CD14-positive monocyte (primary cell): ENCODE data around the gene PNLIP. TPM values are rescaled to one million over a fixed set of nuclear protein-coding genes. Genes with fewer than 3 reads are reported as not detected.

Source experiments
- DNase-seq, 3 donors: peaks; one replicate each; pipeline ENCODE4 v3.0.0-alpha.2; 2011 to 2022
- H2AFZ ChIP-seq: 2 replicates; pipeline ENCODE4 v1.6.0; 2012; ENCODE audit warnings: mild to moderate bottlenecking, low read depth, low read length, inconsistent platforms; ENCODE audit not compliant: insufficient read depth, poor library complexity, severe bottlenecking
- H3K27ac ChIP-seq, 2 donors: 1 replicate in 1 of 2; 2 replicates in 1 of 2; pipeline ENCODE4 v1.5.1; 2012 to 2013; ENCODE audit warnings: low read length in 2 of 2, control low read depth in 1 of 2, inconsistent platforms in 1 of 2, low read depth in 1 of 2, mild to moderate bottlenecking in 1 of 2
- H3K27me3 ChIP-seq, 2 donors: one replicate each; pipeline versions ENCODE4 v1.6.0 to v1.6.1; 2011 to 2013; ENCODE audit warnings: low read length in 2 of 2; ENCODE audit not compliant: control insufficient read depth in 2 of 2, insufficient read depth in 2 of 2
- H3K36me3 ChIP-seq, 2 donors: replicated peaks in 1 of 2; 1 replicate in 1 of 2; 2 replicates in 1 of 2; pipeline versions ENCODE4 v1.5.1 to v1.6.1; 2012 to 2013; ENCODE audit warnings: low read length in 2 of 2, control low read depth in 1 of 2, inconsistent platforms in 1 of 2, mild to moderate bottlenecking in 1 of 2; ENCODE audit not compliant: insufficient read depth in 2 of 2, control insufficient read depth in 1 of 2
- H3K4me1 ChIP-seq, 2 donors: 1 replicate in 1 of 2; 2 replicates in 1 of 2; pipeline versions ENCODE4 v1.5.1 to v1.6.1; 2012 to 2013; ENCODE audit warnings: low read length in 2 of 2, control low read depth in 1 of 2, inconsistent platforms in 1 of 2, mild to moderate bottlenecking in 1 of 2, moderate library complexity in 1 of 2; ENCODE audit not compliant: insufficient read depth in 2 of 2, control insufficient read depth in 1 of 2
- H3K4me2 ChIP-seq: replicated peaks from 2 replicates; pipeline ENCODE3; 2012; ENCODE audit warnings: low read length, moderate library complexity, mild to moderate bottlenecking; ENCODE audit not compliant: poor library complexity, severe bottlenecking; ENCODE audit errors: extremely low read depth
- H3K4me3 ChIP-seq, 3 experiments: fragments of 200-600 bp in 1 of 3; sonication (generic) in 1 of 3; replicated peaks in 1 of 3; 1 replicate in 2 of 3; 2 replicates in 1 of 3; pipeline ENCODE4 v1.5.1; 2011 to 2013; ENCODE audit warnings: low read length in 3 of 3, mild to moderate bottlenecking in 3 of 3, control low read depth in 2 of 3, low read depth in 2 of 3, inconsistent platforms in 1 of 3, moderate library complexity in 1 of 3
- H3K79me2 ChIP-seq: 2 replicates; pipeline ENCODE4 v1.6.0; 2012; ENCODE audit warnings: mild to moderate bottlenecking, control low read depth, inconsistent platforms, low read length, moderate library complexity; ENCODE audit not compliant: insufficient read depth
- H3K9ac ChIP-seq: 2 replicates; pipeline ENCODE4 v1.6.0; 2017; ENCODE audit warnings: low read length, mild to moderate bottlenecking; ENCODE audit not compliant: insufficient read depth, poor library complexity, severe bottlenecking
- H3K9me3 ChIP-seq, 2 donors: replicated peaks in 1 of 2; 1 replicate in 1 of 2; 2 replicates in 1 of 2; pipeline versions ENCODE4 v1.5.1 to v1.6.1; 2012 to 2013; ENCODE audit warnings: low read length in 2 of 2, control low read depth in 1 of 2; ENCODE audit not compliant: control insufficient read depth in 1 of 2, insufficient read depth in 1 of 2
- H4K20me1 ChIP-seq: 2 replicates; pipeline ENCODE4 v1.6.0; 2012; ENCODE audit warnings: mild to moderate bottlenecking, low read length, control low read depth, moderate library complexity; ENCODE audit not compliant: insufficient read depth
- H3K27ac Mint-ChIP-seq, 7 donors: one replicate each; pipeline ENCODE4 v1.8.0; 2020; ENCODE audit warnings: mild to moderate bottlenecking in 7 of 7, mixed read lengths in 7 of 7, moderate library complexity in 6 of 7, inconsistent platforms in 2 of 7
- H3K27me3 Mint-ChIP-seq, 3 donors: one replicate each; pipeline ENCODE4 v1.8.0; 2021 to 2022; ENCODE audit warnings: low read depth in 3 of 3, mild to moderate bottlenecking in 3 of 3, mixed read lengths in 3 of 3, moderate library complexity in 3 of 3, inconsistent platforms in 1 of 3
- H3K36me3 Mint-ChIP-seq, 2 donors: one replicate each; pipeline ENCODE4 v1.8.0; 2020; ENCODE audit warnings: mixed read lengths in 2 of 2, inconsistent platforms in 1 of 2, mild to moderate bottlenecking in 1 of 2
- H3K4me1 Mint-ChIP-seq: one replicate; pipeline ENCODE4 v1.8.0; 2020; ENCODE audit warnings: mild to moderate bottlenecking, mixed read lengths
- H3K4me3 Mint-ChIP-seq, 2 donors: one replicate each; pipeline ENCODE4 v1.8.0; 2020; ENCODE audit warnings: mild to moderate bottlenecking in 2 of 2, mixed read lengths in 2 of 2, moderate library complexity in 1 of 2
- H3K9me3 Mint-ChIP-seq, 7 donors: one replicate each; pipeline ENCODE4 v1.8.0; 2020 to 2022; ENCODE audit warnings: mixed read lengths in 7 of 7, mild to moderate bottlenecking in 6 of 7, moderate library complexity in 6 of 7, inconsistent platforms in 2 of 7
- CTCF ChIP-seq: fragments of 200-600 bp; IDR thresholded peaks from one replicate; pipeline ENCODE4 v1.8.0; 2022; ENCODE audit warnings: antibody characterized with exemption, mild to moderate bottlenecking
- WGBS: methylation state at CpG from one replicate; pipeline ENCODE4 v1.1.5; 2013; ENCODE audit warnings: missing lambda C conversion rate; ENCODE audit not compliant: insufficient coverage; 5-methylcytosine and 5-hydroxymethylcytosine counted together
- intact Hi-C, 2 donors: fragments of 100-400 bp; cut with micrococcal nuclease; formaldehyde crosslinking; loops; one replicate each; pipeline versions ENCODE4 v1.15.0 to v1.15.1; 2023
- polyA plus RNA-seq, 3 donors: library from polyadenylated mRNA; depleted of rRNA in 1 of 3; unstranded in 2 of 3; stranded (reverse) in 1 of 3; fragments of 300-500 nt in 2 of 3; fragments of >200 nt in 1 of 3; fragmentation: Illumina TruSeq in 2 of 3; gene quantifications; 1 replicate in 2 of 3; 2 replicates in 1 of 3; pipeline ENCODE4 v1.2.3, GENCODE V29; 2012 to 2021

Gene PNLIP
- polyA plus RNA-seq, 3 donors = not detected

GRCh38 chr10:116548301-116548700 is 2.6 kb downstream of the PNLIP start:
- Histone ChIP-seq H3K79me2 (no peaks in the 10 kb centered on the region), H3K27me3 (no peaks in the 10 kb centered on the region), H4K20me1 (no peaks in the 10 kb centered on the region), H3K27ac (no peak overlapping the region), H3K9ac (no peak overlapping the region), H3K4me3 (no peak overlapping the region), H3K4me2 (no peak overlapping the region), H3K4me1 (no peaks in the 10 kb centered on the region), H3K36me3 (no peaks in the 10 kb centered on the region), H3K9me3 (no peaks in the 10 kb centered on the region), H2AFZ (no peak overlapping the region)
- H3K9me3 Mint-ChIP-seq = peaks cover 0 to 5% (median 0%) of the 10 kb centered on the region in 7 donors
- no peaks in the 10 kb centered on the region for H3K36me3 Mint-ChIP-seq
- no peak for TF ChIP-seq CTCF
- no peak overlapping the region for H3K27ac Mint-ChIP-seq
- peaks cover 0 to 2% (median 0%) of the 10 kb centered on the region in 3 donors for H3K27me3 Mint-ChIP-seq
- intact Hi-C loops = no loop called here
- DNase-seq = no peak
- no peak overlapping the region for H3K4me3 Mint-ChIP-seq
- 91% methylated on average over 4 of the region's 5 CpGs for WGBS
- no peaks in the 10 kb centered on the region for H3K4me1 Mint-ChIP-seq

GRCh38 chr10:116553378-116553980 is 7.7 kb downstream of the PNLIP start:
- no peaks in the 10 kb centered on the region for H3K4me1 Mint-ChIP-seq
- no peaks in the 10 kb centered on the region for H3K36me3 Mint-ChIP-seq
- no peak overlapping the region for H3K4me3 ChIP-seq

More at GRCh38 chr10:116553378-116553980, 7.7 kb downstream of the PNLIP start:
- H4K20me1 ChIP-seq = no peaks in the 10 kb centered on the region
- Mint-ChIP-seq H3K4me3 (no peak overlapping the region), H3K27ac (no peak overlapping the region), H3K27me3 (no peaks in the 10 kb centered on the region), H3K9me3 (peaks cover 0 to 3% (median 0%) of the 10 kb centered on the region in 7 donors)
- H3K36me3 ChIP-seq = no peaks in the 10 kb centered on the region
- no peaks in the 10 kb centered on the region for H3K9me3 ChIP-seq
- no peak for DNase-seq
- H3K27ac ChIP-seq = no peak overlapping the region
- H2AFZ ChIP-seq = no peak overlapping the region
- H3K27me3 ChIP-seq = no peaks in the 10 kb centered on the region
- 91% methylated on average over 8 of the region's 13 CpGs for WGBS
- H3K9ac ChIP-seq = no peak overlapping the region
- no peak overlapping the region for H3K4me2 ChIP-seq
- intact Hi-C loops = no loop called here
- no peak for TF ChIP-seq CTCF
- H3K4me1 ChIP-seq = no peaks in the 10 kb centered on the region
- H3K79me2 ChIP-seq = no peaks in the 10 kb centered on the region
